IPS-NIHi11 (cell line): ENCODE data around the gene SIRPA.

ENCODE experiments used
- DNase-seq: peaks from one replicate; pipeline ENCODE4 v3.0.0; 2012; ENCODE audit warnings: mixed read lengths, low spot score

SIRPA gene

GRCh38 chr20:1951436-1952115 lies 56.4 kb downstream of the SIRPA start:
- no peak for DNase-seq

GRCh38 chr20:1952737-1953530 lies 57.7 kb downstream of the SIRPA start:
- DNase-seq, result no peak

GRCh38 chr20:1953621-1954020 lies 58.4 kb downstream of the SIRPA start:
- DNase-seq, result no peak

- peak; percentile 35 for DNase-seq
Measured at GRCh38 chr20:1955217-1955616, 60.0 kb downstream of the SIRPA start.

- DNase-seq, result no peak
Measured at GRCh38 chr20:1958426-1958825, 63.2 kb downstream of the SIRPA start.

GRCh38 chr20:1959156-1959555 lies 63.9 kb downstream of the SIRPA start:
- DNase-seq, result no peak

GRCh38 chr20:1961374-1961773 lies 66.2 kb downstream of the SIRPA start:
- no peak for DNase-seq

- no peak for DNase-seq
Measured at GRCh38 chr20:1964061-1964460, 68.9 kb downstream of the SIRPA start.

GRCh38 chr20:1964659-1965405 lies 69.6 kb downstream of the SIRPA start:
- no peak for DNase-seq

GRCh38 chr20:1965520-1966351 lies 70.5 kb downstream of the SIRPA start:
- DNase-seq, result peak; percentile 85

- no peak for DNase-seq
Measured at GRCh38 chr20:1968964-1969363, 73.8 kb downstream of the SIRPA start.

- no peak for DNase-seq
Measured at GRCh38 chr20:1971893-1972586, 76.8 kb downstream of the SIRPA start.

GRCh38 chr20:1973601-1974440 lies 78.6 kb downstream of the SIRPA start:
- DNase-seq, result no peak

- no peak for DNase-seq
Measured at GRCh38 chr20:1975291-1975690, 80.1 kb downstream of the SIRPA start.

- peak; percentile 30 for DNase-seq
Measured at GRCh38 chr20:1979106-1979778, 84.0 kb downstream of the SIRPA start.

- DNase-seq, result no peak
Measured at GRCh38 chr20:1982686-1983085, 87.5 kb downstream of the SIRPA start.

- DNase-seq, result no peak
Measured at GRCh38 chr20:1983301-1983700, 88.1 kb downstream of the SIRPA start.

GRCh38 chr20:1987826-1988225 lies 92.6 kb downstream of the SIRPA start:
- DNase-seq, result no peak
